ENCODE results near the gene GMPR2.
"Not testable (repeated sequence)": the region's sequence is repeated elsewhere in the genome, so short reads cannot be mapped to it uniquely, and the experiment has no call there.

Gene GMPR2

GRCh38 chr14:24203249-24203886 is 29.4 kb upstream of the GMPR2 start:
- not testable (repeated sequence) for DNase-seq

GRCh38 chr14:24204163-24205146 is 28.3 kb upstream of the GMPR2 start:
- no peak for DNase-seq

- no peak for DNase-seq
Observed at GRCh38 chr14:24206260-24207103, 26.2 kb upstream of the GMPR2 start.

- DNase-seq, result no peak
Observed at GRCh38 chr14:24207104-24207551, 25.6 kb upstream of the GMPR2 start.

- DNase-seq, result no peak
Observed at GRCh38 chr14:24207625-24208024, 25.1 kb upstream of the GMPR2 start.

GRCh38 chr14:24211311-24211710 is 21.4 kb upstream of the GMPR2 start:
- no peak for DNase-seq

GRCh38 chr14:24212924-24213865 is 19.5 kb upstream of the GMPR2 start, which contains the start of gene CHMP4A:
CHMP4A (minus strand) TSS chr14:24213488; CDS start chr14:24213439, 49 bp downstream.
- peak; percentile 99 for DNase-seq

GRCh38 chr14:24213866-24214662 is 18.7 kb upstream of the GMPR2 start:
- DNase-seq, result no peak

- peak; percentile 66 for DNase-seq
Observed at GRCh38 chr14:24215495-24216344, 17.0 kb upstream of the GMPR2 start, which contains the start of gene MDP1. MDP1 (minus strand) TSS chr14:24216066; CDS start chr14:24215955, 111 bp downstream.

- DNase-seq, result no peak
Observed at GRCh38 chr14:24216345-24216699, 16.4 kb upstream of the GMPR2 start.

- not testable (repeated sequence) for DNase-seq
Observed at GRCh38 chr14:24216876-24217275, 15.9 kb upstream of the GMPR2 start.

GRCh38 chr14:24219080-24219479 is 13.6 kb upstream of the GMPR2 start:
- DNase-seq, result no peak

GRCh38 chr14:24219521-24219920 is 13.2 kb upstream of the GMPR2 start:
- DNase-seq, result no peak

GRCh38 chr14:24222987-24223386 is 9.7 kb upstream of the GMPR2 start:
- not testable (repeated sequence) for DNase-seq

- no peak for DNase-seq
Observed at GRCh38 chr14:24224618-24225071, 8.1 kb upstream of the GMPR2 start.

- no peak for DNase-seq
Observed at GRCh38 chr14:24226473-24226872, 6.3 kb upstream of the GMPR2 start.

- DNase-seq, result no peak
Observed at GRCh38 chr14:24228902-24229301, 3.8 kb upstream of the GMPR2 start.

GRCh38 chr14:24231263-24232120 is 1.2 kb upstream of the GMPR2 start:
- DNase-seq, result no peak
